Natural killer cell (primary cell): ENCODE measurements around the gene ARL14EPL. TPM values are rescaled to one million over a fixed set of nuclear protein-coding genes. Genes with fewer than 3 reads are reported as not detected.

ENCODE experiments used
- ATAC-seq, 3 donors: fragments of 150-1000 bp in 2 of 3; fragments of 200-7000 bp in 1 of 3; cut with Tn5 transposase; 1 replicate in 1 of 3; 2 replicates in 2 of 3; pipeline ENCODE4 v1.10.0; 2021; ENCODE audit warnings: mild to moderate bottlenecking in 2 of 3, moderate library complexity in 2 of 3
- DNase-seq, 2 donors: peaks; one replicate each; pipeline versions ENCODE4 v3.0.0 to v3.0.0-alpha.2; 2013 to 2021; ENCODE audit warnings: mixed read lengths in 1 of 2
- H3K27ac ChIP-seq: one replicate; pipeline ENCODE4 v1.5.1; 2013; ENCODE audit warnings: mild to moderate bottlenecking, low read length
- H3K27me3 ChIP-seq: one replicate; pipeline ENCODE4 v1.6.1; 2013; ENCODE audit warnings: low read length; ENCODE audit not compliant: control insufficient read depth, insufficient read depth
- H3K36me3 ChIP-seq: one replicate; pipeline ENCODE4 v1.6.1; 2013; ENCODE audit warnings: low read length; ENCODE audit not compliant: control insufficient read depth, insufficient read depth
- H3K4me1 ChIP-seq: one replicate; pipeline ENCODE4 v1.6.1; 2013; ENCODE audit warnings: low read length; ENCODE audit not compliant: control insufficient read depth, insufficient read depth
- H3K4me3 ChIP-seq: one replicate; pipeline ENCODE4 v1.5.1; 2013; ENCODE audit warnings: low read length
- H3K9me3 ChIP-seq: one replicate; pipeline ENCODE4 v1.6.1; 2013; ENCODE audit warnings: low read length; ENCODE audit not compliant: control insufficient read depth, insufficient read depth
- H3K27ac Mint-ChIP-seq, 2 donors: one replicate each; pipeline ENCODE4 v1.8.0; 2022; ENCODE audit warnings: mild to moderate bottlenecking in 2 of 2, mixed read lengths in 2 of 2, moderate library complexity in 1 of 2
- H3K27me3 Mint-ChIP-seq, 2 donors: one replicate each; pipeline ENCODE4 v1.8.0; 2022; ENCODE audit warnings: low read depth in 2 of 2, mixed read lengths in 2 of 2
- H3K36me3 Mint-ChIP-seq: one replicate; pipeline ENCODE4 v1.8.0; 2022; ENCODE audit warnings: mixed read lengths
- H3K4me1 Mint-ChIP-seq, 2 donors: one replicate each; pipeline ENCODE4 v1.8.0; 2022; ENCODE audit warnings: mixed read lengths in 2 of 2
- H3K4me3 Mint-ChIP-seq: one replicate; pipeline ENCODE4 v1.8.0; 2022; ENCODE audit warnings: mild to moderate bottlenecking, moderate library complexity, mixed read lengths
- H3K9me3 Mint-ChIP-seq, 2 donors: one replicate each; pipeline ENCODE4 v1.8.0; 2022; ENCODE audit warnings: mixed read lengths in 2 of 2
- WGBS: methylation state at CpG from one replicate; pipeline ENCODE4 v1.1.7; 2013; ENCODE audit warnings: missing lambda C conversion rate; ENCODE audit not compliant: insufficient coverage; 5-methylcytosine and 5-hydroxymethylcytosine counted together
- intact Hi-C: fragments of 100-400 bp; cut with micrococcal nuclease; formaldehyde crosslinking; loops from one replicate; pipeline ENCODE4 v1.14.2; 2022
- total RNA-seq, 4 donors: library from RNA; stranded (reverse); fragments of 120-200 nt in 1 of 4; gene quantifications; one replicate each; pipeline versions ENCODE4 v1.2.3 to v1.2.4, GENCODE V29; 2013 to 2022
- TF ChIP-seq, protein P1 (sequence below): fragments of 200-600 bp; IDR thresholded peaks from one replicate; pipeline ENCODE4 v1.8.0; 2022; ENCODE audit warnings: antibody characterized with exemption

The ARL14EPL gene
- total RNA-seq, 3 donors from 2014 or later (not counting 1 experiment from before 2014, with no cell fraction given): not detected

DNA sequence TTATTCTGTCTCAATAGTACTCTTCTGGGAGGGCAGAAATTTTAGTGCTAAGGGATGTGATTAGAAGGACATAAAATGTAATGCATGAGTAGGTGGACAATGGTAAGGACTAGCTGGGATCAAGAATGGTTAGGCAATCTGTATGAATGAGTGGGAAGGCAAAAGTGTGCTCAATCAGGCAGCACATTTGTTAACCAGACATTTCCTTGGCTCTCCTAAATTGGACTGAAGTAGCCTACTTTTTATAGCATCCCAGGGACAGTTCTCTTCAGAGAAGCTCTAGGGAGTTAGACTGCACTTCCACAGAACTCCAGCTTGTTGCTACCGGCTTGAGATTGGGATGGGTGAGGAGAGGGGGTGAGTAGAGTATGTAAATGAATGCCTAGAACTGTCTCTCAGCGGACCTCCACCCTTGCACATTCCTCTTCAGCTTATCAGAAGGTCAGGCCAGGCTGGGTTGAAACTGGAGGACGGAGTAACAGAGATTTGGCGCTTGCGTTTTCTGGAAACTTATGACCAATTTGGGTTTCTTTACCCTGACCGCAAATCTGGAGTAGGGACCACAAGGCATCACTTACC lies 19.0 kb upstream of the ARL14EPL start:
- 91% methylated on average over 6 of the region's 6 CpGs for WGBS

DNA sequence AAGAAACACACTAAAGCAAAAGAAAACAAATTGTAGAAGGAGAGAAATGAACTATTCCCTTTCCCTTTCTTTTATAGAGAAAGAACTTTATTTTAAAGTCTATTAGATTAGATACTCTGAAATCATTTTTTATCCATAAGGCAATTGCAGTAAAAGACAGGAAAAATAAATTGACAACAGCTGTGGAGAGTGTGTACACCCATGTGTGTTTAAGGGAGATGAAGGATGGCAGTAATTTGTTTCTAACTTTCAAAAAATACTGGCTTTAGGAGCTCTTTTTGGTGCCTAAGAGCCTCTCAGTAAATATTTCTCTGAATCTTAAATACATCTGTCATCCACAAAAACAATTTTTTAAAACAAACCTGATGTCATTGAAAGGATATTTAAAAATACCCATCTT lies 18.3 kb upstream of the ARL14EPL start:
- DNase-seq: no peak
- intact Hi-C loops: no loop called here
- Mint-ChIP-seq H3K36me3 (no peaks in the 10 kb centered on the region), H3K9me3 (no peaks in the 10 kb centered on the region), H3K4me1 (no peaks in the 10 kb centered on the region), H3K27me3 (peaks cover 21 to 36% of the 10 kb centered on the region in 2 donors), H3K27ac (no peak overlapping the region), H3K4me3 (no peak overlapping the region)
- Histone ChIP-seq H3K27ac (no peak overlapping the region), H3K4me1 (no peaks in the 10 kb centered on the region), H3K9me3 (no peaks in the 10 kb centered on the region), H3K27me3 (peaks cover 3% of the 10 kb centered on the region), H3K4me3 (no peak overlapping the region), H3K36me3 (no peaks in the 10 kb centered on the region)
- TF ChIP-seq, protein P1, sequence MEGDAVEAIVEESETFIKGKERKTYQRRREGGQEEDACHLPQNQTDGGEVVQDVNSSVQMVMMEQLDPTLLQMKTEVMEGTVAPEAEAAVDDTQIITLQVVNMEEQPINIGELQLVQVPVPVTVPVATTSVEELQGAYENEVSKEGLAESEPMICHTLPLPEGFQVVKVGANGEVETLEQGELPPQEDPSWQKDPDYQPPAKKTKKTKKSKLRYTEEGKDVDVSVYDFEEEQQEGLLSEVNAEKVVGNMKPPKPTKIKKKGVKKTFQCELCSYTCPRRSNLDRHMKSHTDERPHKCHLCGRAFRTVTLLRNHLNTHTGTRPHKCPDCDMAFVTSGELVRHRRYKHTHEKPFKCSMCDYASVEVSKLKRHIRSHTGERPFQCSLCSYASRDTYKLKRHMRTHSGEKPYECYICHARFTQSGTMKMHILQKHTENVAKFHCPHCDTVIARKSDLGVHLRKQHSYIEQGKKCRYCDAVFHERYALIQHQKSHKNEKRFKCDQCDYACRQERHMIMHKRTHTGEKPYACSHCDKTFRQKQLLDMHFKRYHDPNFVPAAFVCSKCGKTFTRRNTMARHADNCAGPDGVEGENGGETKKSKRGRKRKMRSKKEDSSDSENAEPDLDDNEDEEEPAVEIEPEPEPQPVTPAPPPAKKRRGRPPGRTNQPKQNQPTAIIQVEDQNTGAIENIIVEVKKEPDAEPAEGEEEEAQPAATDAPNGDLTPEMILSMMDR: no peak
- no peak for ATAC-seq

More for the DNA sequence above, 19.0 kb upstream of the ARL14EPL start:
- Mint-ChIP-seq H3K4me1 (no peaks in the 10 kb centered on the region), H3K4me3 (no peak overlapping the region), H3K36me3 (no peaks in the 10 kb centered on the region), H3K27ac (no peak overlapping the region), H3K9me3 (no peaks in the 10 kb centered on the region), H3K27me3 (peaks cover 19 to 36% of the 10 kb centered on the region in 2 donors)
- intact Hi-C loops: no loop called here
- H3K27me3 ChIP-seq: peaks cover 3% of the 10 kb centered on the region
- H3K4me1 ChIP-seq: no peaks in the 10 kb centered on the region
- TF ChIP-seq, protein P1: no peak
- no peak for ATAC-seq
- H3K4me3 ChIP-seq: no peak overlapping the region
- no peaks in the 10 kb centered on the region for H3K36me3 ChIP-seq
- H3K27ac ChIP-seq: no peak overlapping the region
- H3K9me3 ChIP-seq: no peaks in the 10 kb centered on the region
- DNase-seq: no peak

DNA sequence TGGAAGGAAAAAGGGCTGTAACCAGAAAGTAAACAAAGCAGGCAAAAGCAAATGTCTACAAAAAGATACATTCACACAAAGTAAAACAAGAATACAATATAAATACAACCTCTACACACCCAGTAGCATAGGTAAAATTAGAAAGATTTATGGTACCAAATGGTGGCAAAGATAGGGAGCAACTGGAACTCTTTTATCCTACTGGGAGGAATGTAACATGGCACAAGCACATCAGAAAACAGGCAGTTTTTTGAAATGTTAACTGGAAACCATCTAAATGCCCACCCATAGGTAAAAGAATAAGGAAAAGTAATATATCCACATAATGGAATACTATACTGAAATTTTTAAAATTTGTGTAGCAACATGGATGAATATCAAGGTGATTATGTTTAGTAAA lies 8.7 kb upstream of the ARL14EPL start:
- H3K9me3 Mint-ChIP-seq: no peaks in the 10 kb centered on the region
- ATAC-seq: no peak
- no peaks in the 10 kb centered on the region for H3K4me1 Mint-ChIP-seq
- TF ChIP-seq, protein P1: no peak
- intact Hi-C loops: no loop called here
- H3K4me3 ChIP-seq: no peak overlapping the region
- H3K4me1 ChIP-seq: no peaks in the 10 kb centered on the region
- H3K36me3 Mint-ChIP-seq: no peaks in the 10 kb centered on the region
- no peak overlapping the region for H3K27ac Mint-ChIP-seq
- DNase-seq: no peak
- peaks cover 15 to 38% of the 10 kb centered on the region in 2 donors for H3K27me3 Mint-ChIP-seq
- H3K27ac ChIP-seq: no peak overlapping the region
- H3K9me3 ChIP-seq: no peaks in the 10 kb centered on the region
- no peak overlapping the region for H3K4me3 Mint-ChIP-seq
- H3K27me3 ChIP-seq: no peaks in the 10 kb centered on the region
- no peaks in the 10 kb centered on the region for H3K36me3 ChIP-seq

DNA sequence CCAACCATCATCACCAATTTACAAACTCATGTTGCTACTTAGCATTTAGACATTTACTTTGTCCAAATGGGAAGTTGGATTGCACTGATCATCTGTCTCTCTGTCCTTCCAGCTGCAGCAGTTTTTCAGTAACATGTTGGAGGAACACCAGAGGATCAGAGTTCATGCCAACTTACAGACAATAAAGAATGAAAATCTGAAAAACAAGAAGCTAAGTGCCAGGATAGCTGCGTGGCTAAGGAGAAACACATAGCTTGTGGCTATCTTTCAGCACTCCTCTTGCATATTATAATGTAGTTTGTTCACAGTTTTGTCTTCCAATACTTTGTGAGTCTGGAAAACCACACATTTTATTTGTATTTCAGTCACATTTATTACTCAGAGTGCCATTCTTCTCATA lies 6.4 kb upstream of the ARL14EPL start:
- Mint-ChIP-seq H3K4me3 (no peak overlapping the region), H3K27me3 (peaks cover 18 to 32% of the 10 kb centered on the region in 2 donors), H3K27ac (no peak overlapping the region), H3K36me3 (no peaks in the 10 kb centered on the region), H3K4me1 (no peaks in the 10 kb centered on the region), H3K9me3 (no peaks in the 10 kb centered on the region)
- TF ChIP-seq, protein P1: no peak
- ATAC-seq: no peak
- no peaks in the 10 kb centered on the region for H3K9me3 ChIP-seq
- no peaks in the 10 kb centered on the region for H3K4me1 ChIP-seq
- H3K4me3 ChIP-seq: no peak overlapping the region
- DNase-seq: no peak
- H3K36me3 ChIP-seq: no peaks in the 10 kb centered on the region
- intact Hi-C loops: no loop called here
- H3K27me3 ChIP-seq: no peaks in the 10 kb centered on the region
- H3K27ac ChIP-seq: no peak overlapping the region
- no CpG with 5 or more reads among the region's 1 CpG for WGBS
